ENCODE data around the gene SCUBE1.

- TF ChIP-seq, protein P1, sequence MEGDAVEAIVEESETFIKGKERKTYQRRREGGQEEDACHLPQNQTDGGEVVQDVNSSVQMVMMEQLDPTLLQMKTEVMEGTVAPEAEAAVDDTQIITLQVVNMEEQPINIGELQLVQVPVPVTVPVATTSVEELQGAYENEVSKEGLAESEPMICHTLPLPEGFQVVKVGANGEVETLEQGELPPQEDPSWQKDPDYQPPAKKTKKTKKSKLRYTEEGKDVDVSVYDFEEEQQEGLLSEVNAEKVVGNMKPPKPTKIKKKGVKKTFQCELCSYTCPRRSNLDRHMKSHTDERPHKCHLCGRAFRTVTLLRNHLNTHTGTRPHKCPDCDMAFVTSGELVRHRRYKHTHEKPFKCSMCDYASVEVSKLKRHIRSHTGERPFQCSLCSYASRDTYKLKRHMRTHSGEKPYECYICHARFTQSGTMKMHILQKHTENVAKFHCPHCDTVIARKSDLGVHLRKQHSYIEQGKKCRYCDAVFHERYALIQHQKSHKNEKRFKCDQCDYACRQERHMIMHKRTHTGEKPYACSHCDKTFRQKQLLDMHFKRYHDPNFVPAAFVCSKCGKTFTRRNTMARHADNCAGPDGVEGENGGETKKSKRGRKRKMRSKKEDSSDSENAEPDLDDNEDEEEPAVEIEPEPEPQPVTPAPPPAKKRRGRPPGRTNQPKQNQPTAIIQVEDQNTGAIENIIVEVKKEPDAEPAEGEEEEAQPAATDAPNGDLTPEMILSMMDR (IDR thresholded peaks at IDR 0.05) = no peak
- TF ChIP-seq EP300 (IDR thresholded peaks at IDR 0.05) = no peak
- no peak for TF ChIP-seq POLR2A (IDR thresholded peaks at IDR 0.05)
These were observed 41.3 kb downstream of the SCUBE1 start for GRCh38 chr22:43301866-43302265.
